HG03521 (cell line): ENCODE measurements around the gene L3MBTL4.
"Not testable (repeated sequence)": the region's sequence is repeated elsewhere in the genome, so short reads cannot be mapped to it uniquely, and the experiment has no call there.

ENCODE experiments used
- ATAC-seq: cut with Tn5 transposase; IDR thresholded peaks from one replicate; pipeline ENCODE4 v1.9.1; 2021; ENCODE audit warnings: mild to moderate bottlenecking, moderate library complexity; ENCODE audit not compliant: unreplicated experiment

Gene L3MBTL4

GRCh38 chr18:6119761-6120160 lies 294.9 kb downstream of the L3MBTL4 start:
- no peak for ATAC-seq

GRCh38 chr18:6118080-6118479 lies 296.6 kb downstream of the L3MBTL4 start:
- ATAC-seq: no peak

- no peak for ATAC-seq
Measured at GRCh38 chr18:6115710-6116109, 299.0 kb downstream of the L3MBTL4 start.

- ATAC-seq: no peak
Measured at GRCh38 chr18:6113650-6114049, 301.1 kb downstream of the L3MBTL4 start.

- no peak for ATAC-seq
Measured at GRCh38 chr18:6111726-6112125, 303.0 kb downstream of the L3MBTL4 start.

GRCh38 chr18:6109743-6110142 lies 305.0 kb downstream of the L3MBTL4 start:
- ATAC-seq: no peak

- no peak for ATAC-seq
Measured at GRCh38 chr18:6107794-6108193, 306.9 kb downstream of the L3MBTL4 start.

GRCh38 chr18:6106091-6106685 lies 308.5 kb downstream of the L3MBTL4 start:
- ATAC-seq: no peak

GRCh38 chr18:6103741-6104140 lies 311.0 kb downstream of the L3MBTL4 start:
- ATAC-seq: no peak

- ATAC-seq: no peak
Measured at GRCh38 chr18:6096730-6097129, 318.0 kb downstream of the L3MBTL4 start.

- no peak for ATAC-seq
Measured at GRCh38 chr18:6088432-6088831, 326.3 kb downstream of the L3MBTL4 start.

- no peak for ATAC-seq
Measured at GRCh38 chr18:6086731-6087130, 328.0 kb downstream of the L3MBTL4 start.

GRCh38 chr18:6079406-6079805 lies 335.3 kb downstream of the L3MBTL4 start:
- no peak for ATAC-seq

GRCh38 chr18:6078877-6079276 lies 335.8 kb downstream of the L3MBTL4 start:
- no peak for ATAC-seq

GRCh38 chr18:6072423-6072822 lies 342.3 kb downstream of the L3MBTL4 start:
- not testable (repeated sequence) for ATAC-seq

GRCh38 chr18:6069539-6069938 lies 345.2 kb downstream of the L3MBTL4 start:
- no peak for ATAC-seq

GRCh38 chr18:6069103-6069502 lies 345.6 kb downstream of the L3MBTL4 start:
- peak; percentile 56 for ATAC-seq

GRCh38 chr18:6060149-6060548 lies 354.6 kb downstream of the L3MBTL4 start:
- ATAC-seq: no peak

GRCh38 chr18:6059551-6059950 lies 355.2 kb downstream of the L3MBTL4 start:
- no peak for ATAC-seq

- ATAC-seq: no peak
Measured at GRCh38 chr18:6058941-6059340, 355.8 kb downstream of the L3MBTL4 start.

GRCh38 chr18:6057604-6058003 lies 357.1 kb downstream of the L3MBTL4 start:
- ATAC-seq: no peak

- no peak for ATAC-seq
Measured at GRCh38 chr18:6056171-6056910, 358.4 kb downstream of the L3MBTL4 start.

- no peak for ATAC-seq
Measured at GRCh38 chr18:6055711-6056110, 359.0 kb downstream of the L3MBTL4 start.
